ENCODE data around the gene PROZ. TPM values are rescaled to one million over a fixed set of nuclear protein-coding genes. Genes with fewer than 3 reads are reported as not detected.
A peak's percentile ranks its signal among the peaks of the same experiment; 100 is the strongest.

PROZ gene
- total RNA-seq, 1 donor from 2014 or later = not detected

- Mint-ChIP-seq H3K36me3 (ENCODE audit: insufficient read depth) (peaks cover 23% of the 10 kb centered on the region), H3K4me1 (ENCODE audit: low read depth) (peaks cover 24% of the 10 kb centered on the region), H3K9me3 (ENCODE audit: low read depth) (no peaks in the 10 kb centered on the region), H3K27me3 (peaks cover 12% of the 10 kb centered on the region), H3K4me3 (ENCODE audit: low read depth) (no peak overlapping the region), H3K27ac (no peak overlapping the region)
- DNase-seq (ENCODE audit: low spot score, unreplicated experiment) = no peak
- TF ChIP-seq, protein P1, sequence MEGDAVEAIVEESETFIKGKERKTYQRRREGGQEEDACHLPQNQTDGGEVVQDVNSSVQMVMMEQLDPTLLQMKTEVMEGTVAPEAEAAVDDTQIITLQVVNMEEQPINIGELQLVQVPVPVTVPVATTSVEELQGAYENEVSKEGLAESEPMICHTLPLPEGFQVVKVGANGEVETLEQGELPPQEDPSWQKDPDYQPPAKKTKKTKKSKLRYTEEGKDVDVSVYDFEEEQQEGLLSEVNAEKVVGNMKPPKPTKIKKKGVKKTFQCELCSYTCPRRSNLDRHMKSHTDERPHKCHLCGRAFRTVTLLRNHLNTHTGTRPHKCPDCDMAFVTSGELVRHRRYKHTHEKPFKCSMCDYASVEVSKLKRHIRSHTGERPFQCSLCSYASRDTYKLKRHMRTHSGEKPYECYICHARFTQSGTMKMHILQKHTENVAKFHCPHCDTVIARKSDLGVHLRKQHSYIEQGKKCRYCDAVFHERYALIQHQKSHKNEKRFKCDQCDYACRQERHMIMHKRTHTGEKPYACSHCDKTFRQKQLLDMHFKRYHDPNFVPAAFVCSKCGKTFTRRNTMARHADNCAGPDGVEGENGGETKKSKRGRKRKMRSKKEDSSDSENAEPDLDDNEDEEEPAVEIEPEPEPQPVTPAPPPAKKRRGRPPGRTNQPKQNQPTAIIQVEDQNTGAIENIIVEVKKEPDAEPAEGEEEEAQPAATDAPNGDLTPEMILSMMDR (IDR thresholded peaks at IDR 0.05; ENCODE audit: unreplicated experiment) = no peak
Observed at GRCh38 chr13:113166681-113167080, 8.2 kb downstream of the PROZ start.

DNA sequence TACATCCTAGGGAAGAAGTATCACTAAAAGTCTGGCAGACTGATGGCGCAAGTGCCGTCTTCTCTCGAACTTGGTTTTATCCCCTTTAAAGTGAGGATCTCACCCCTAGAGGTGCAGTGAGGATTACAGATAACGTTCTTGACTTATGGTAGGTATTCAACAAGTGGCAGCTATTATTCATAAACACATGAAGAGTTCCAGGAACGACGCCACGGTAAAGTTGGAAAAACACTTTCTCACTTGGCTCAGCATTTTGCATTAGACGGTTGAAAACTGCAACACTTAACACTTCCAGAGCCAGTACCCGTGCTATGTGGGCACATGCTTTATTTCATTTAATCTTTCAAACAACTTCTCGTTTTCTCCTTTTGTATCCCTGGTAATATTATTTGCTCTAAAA, 8.7 kb downstream of the PROZ start:
- TF ChIP-seq, protein P1 (IDR thresholded peaks at IDR 0.05; ENCODE audit: unreplicated experiment) = no peak
- DNase-seq (ENCODE audit: low spot score, unreplicated experiment) = no peak
- peaks cover 12% of the 10 kb centered on the region for H3K27me3 Mint-ChIP-seq
- peaks cover 25% of the 10 kb centered on the region for H3K4me1 Mint-ChIP-seq (ENCODE audit: low read depth)
- H3K27ac Mint-ChIP-seq = no peak overlapping the region
- H3K4me3 Mint-ChIP-seq (ENCODE audit: low read depth) = no peak overlapping the region
- H3K9me3 Mint-ChIP-seq (ENCODE audit: low read depth) = no peaks in the 10 kb centered on the region
- peaks cover 27% of the 10 kb centered on the region for H3K36me3 Mint-ChIP-seq (ENCODE audit: insufficient read depth)

DNA sequence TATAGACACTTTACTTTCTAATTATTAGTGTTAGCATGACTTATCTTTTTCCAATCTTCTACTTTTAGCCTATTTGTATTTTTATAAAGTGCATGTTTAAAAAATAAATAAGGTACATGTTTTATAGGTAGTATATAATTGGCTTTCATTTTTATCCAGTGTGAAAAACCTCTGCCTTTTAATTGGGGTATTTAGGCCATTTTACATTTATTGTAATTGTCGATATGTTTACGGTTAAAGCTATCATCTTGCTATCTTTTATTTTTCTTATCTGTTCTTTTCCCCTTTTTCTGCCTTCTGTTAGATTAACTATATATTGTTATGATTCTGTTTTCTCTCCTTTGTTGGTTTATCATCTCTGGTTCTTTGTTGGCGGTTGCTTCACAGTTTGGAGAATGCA, 9.1 kb downstream of the PROZ start:
- no peak overlapping the region for H3K4me3 Mint-ChIP-seq (ENCODE audit: low read depth)
- TF ChIP-seq, protein P1 (IDR thresholded peaks at IDR 0.05; ENCODE audit: unreplicated experiment) = no peak
- H3K4me1 Mint-ChIP-seq (ENCODE audit: low read depth) = peaks cover 29% of the 10 kb centered on the region
- no peaks in the 10 kb centered on the region for H3K9me3 Mint-ChIP-seq (ENCODE audit: low read depth)
- no peak for DNase-seq (ENCODE audit: low spot score, unreplicated experiment)
- no peak overlapping the region for H3K27ac Mint-ChIP-seq
- peaks cover 27% of the 10 kb centered on the region for H3K36me3 Mint-ChIP-seq (ENCODE audit: insufficient read depth)
- peaks cover 12% of the 10 kb centered on the region for H3K27me3 Mint-ChIP-seq

DNA sequence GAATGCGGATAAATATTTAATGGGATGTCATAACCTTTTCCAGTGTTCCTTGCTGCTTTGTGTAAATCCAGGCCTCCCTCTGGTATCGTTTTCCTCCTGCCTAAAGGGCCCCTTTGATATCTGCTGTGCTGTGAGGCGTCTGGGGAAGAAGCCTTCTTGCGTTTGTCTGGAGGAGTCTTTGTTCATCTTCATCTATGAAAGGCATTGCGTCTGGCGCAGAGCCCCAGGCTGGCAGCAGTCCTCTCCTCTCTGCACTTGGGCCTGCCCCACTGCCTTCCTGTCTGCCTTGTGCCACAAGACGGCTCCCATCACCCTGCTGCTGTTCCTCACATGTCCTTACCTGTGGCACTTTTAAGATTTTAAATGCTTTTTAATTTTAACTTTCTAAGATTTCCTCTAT, 9.8 kb downstream of the PROZ start:
- TF ChIP-seq, protein P1 (IDR thresholded peaks at IDR 0.05; ENCODE audit: unreplicated experiment) = no peak
- H3K9me3 Mint-ChIP-seq (ENCODE audit: low read depth) = no peaks in the 10 kb centered on the region
- H3K4me1 Mint-ChIP-seq (ENCODE audit: low read depth) = peaks cover 27% of the 10 kb centered on the region
- peaks cover 9% of the 10 kb centered on the region for H3K27me3 Mint-ChIP-seq
- DNase-seq (ENCODE audit: low spot score, unreplicated experiment) = no peak
- H3K27ac Mint-ChIP-seq = no peak overlapping the region
- no peak overlapping the region for H3K4me3 Mint-ChIP-seq (ENCODE audit: low read depth)
- peaks cover 29% of the 10 kb centered on the region for H3K36me3 Mint-ChIP-seq (ENCODE audit: insufficient read depth)

DNA sequence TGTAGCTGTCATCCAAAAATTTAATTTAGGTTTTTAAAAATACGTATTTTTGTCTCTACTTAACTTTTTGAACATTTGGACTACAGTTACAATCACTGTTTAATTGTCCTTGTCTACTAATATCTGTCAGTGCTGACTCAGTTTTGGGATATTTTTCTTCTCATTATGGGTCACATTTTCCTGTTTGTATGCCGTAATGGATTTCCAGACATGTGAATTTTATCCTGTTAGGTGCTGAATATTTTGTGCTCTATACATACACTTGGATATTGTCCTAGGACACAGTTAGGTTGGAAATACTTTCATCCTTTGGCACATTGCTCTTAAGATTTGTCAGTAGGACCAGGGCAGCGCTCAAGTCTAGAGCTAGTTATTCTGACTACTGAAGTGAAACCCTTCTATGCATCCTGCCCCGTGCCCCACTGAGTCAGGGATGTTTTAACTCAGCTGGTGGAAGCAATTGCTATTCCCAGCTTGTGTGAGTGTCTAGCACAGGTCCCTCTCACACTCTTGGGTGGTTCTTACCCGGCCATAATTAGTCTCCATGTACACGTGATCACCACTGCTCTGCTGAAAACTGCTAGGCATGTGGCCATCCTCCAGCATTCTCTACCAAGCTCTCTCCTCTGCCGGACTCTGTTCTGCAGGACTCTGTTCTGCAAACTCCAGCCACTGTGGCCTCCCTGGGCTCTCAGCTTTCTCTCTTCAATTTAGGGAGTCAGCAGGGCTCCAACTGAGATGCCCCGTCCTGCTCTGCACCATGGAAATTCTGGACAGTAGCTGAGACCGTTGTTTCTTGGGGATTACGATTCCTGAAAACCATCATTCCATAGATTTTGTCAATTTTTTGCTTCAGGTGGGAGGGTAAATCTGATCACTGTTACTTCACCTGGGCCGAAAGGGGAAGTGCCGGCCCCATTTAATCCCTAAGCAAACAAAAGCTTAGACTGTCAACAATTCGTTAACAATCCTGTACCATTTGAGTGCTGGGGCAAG, 11.1 kb downstream of the PROZ start:
- peak overlapping the region; percentile 9 for H3K4me3 Mint-ChIP-seq (ENCODE audit: low read depth)
- H3K27ac Mint-ChIP-seq = peak overlapping the region; percentile 63
- TF ChIP-seq, protein P1 (IDR thresholded peaks at IDR 0.05; ENCODE audit: unreplicated experiment) = no peak
- peaks cover 30% of the 10 kb centered on the region for H3K36me3 Mint-ChIP-seq (ENCODE audit: insufficient read depth)
- no peaks in the 10 kb centered on the region for H3K9me3 Mint-ChIP-seq (ENCODE audit: low read depth)
- no peaks in the 10 kb centered on the region for H3K27me3 Mint-ChIP-seq
- no peak for DNase-seq (ENCODE audit: low spot score, unreplicated experiment)
- H3K4me1 Mint-ChIP-seq (ENCODE audit: low read depth) = peaks cover 27% of the 10 kb centered on the region
